SKM-1 (cell line): ENCODE data around the gene MAGEA2B.
"Not testable (repeated sequence)": the region's sequence is repeated elsewhere in the genome, so short reads cannot be mapped to it uniquely, and the experiment has no call there.

Experiments
- DNase-seq: peaks from one replicate; lab custom pipeline; 2025; ENCODE audit not compliant: unreplicated experiment; lab: John Stamatoyannopoulos, UW

Gene MAGEA2B, protein sequence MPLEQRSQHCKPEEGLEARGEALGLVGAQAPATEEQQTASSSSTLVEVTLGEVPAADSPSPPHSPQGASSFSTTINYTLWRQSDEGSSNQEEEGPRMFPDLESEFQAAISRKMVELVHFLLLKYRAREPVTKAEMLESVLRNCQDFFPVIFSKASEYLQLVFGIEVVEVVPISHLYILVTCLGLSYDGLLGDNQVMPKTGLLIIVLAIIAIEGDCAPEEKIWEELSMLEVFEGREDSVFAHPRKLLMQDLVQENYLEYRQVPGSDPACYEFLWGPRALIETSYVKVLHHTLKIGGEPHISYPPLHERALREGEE

GRCh38 chrX:152713815-152714787 lies at the start of gene MAGEA2B:
TSS of gene MAGEA2B (plus strand) at chrX:152714628. CDS start at chrX:152717107, 2,479 bp downstream.
- DNase-seq, result not testable (repeated sequence)

DNA sequence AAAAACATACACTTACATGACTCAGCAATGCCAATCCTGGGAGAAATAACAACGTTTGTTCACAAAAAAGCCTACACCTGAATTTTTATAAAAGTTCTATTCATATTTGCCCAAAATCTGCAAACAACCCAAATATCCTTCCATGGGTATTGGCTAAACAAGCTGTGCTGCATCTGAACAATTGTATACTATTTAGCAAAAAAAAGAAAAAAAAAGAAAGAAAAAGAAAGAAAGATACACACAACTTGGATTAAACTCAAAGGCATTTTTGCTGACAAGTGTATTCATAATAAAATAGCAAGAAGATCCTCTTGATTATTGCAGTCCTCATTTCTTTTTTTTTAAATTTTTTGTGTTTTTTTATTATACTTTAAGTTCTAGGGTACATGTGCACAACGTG lies 40.3 kb upstream of the MAGEA2B start:
- DNase-seq, result no peak

GRCh38 chrX:152674652-152675051 lies 39.8 kb upstream of the MAGEA2B start:
- DNase-seq, result not testable (repeated sequence)

DNA sequence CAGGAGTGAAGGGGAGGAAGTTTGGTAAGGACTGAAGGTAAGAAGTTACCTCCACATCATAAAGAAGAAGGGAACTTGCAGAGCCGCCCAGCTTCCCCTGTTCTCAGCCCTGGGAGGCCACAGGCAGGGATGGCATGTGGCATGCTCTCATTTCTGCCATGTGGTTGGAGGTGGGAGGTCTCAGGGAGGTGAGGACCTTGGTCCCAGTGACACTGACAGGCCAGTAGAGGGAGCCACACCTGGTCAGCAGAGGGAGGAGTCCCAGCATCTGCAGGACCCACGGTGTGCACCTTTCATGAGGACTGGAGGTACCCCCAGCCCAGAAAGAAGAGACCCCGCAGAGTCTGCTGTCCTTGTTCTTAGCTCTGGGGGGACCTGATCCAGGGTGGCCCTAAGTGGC lies 33.4 kb upstream of the MAGEA2B start:
- not testable (repeated sequence) for DNase-seq

DNA sequence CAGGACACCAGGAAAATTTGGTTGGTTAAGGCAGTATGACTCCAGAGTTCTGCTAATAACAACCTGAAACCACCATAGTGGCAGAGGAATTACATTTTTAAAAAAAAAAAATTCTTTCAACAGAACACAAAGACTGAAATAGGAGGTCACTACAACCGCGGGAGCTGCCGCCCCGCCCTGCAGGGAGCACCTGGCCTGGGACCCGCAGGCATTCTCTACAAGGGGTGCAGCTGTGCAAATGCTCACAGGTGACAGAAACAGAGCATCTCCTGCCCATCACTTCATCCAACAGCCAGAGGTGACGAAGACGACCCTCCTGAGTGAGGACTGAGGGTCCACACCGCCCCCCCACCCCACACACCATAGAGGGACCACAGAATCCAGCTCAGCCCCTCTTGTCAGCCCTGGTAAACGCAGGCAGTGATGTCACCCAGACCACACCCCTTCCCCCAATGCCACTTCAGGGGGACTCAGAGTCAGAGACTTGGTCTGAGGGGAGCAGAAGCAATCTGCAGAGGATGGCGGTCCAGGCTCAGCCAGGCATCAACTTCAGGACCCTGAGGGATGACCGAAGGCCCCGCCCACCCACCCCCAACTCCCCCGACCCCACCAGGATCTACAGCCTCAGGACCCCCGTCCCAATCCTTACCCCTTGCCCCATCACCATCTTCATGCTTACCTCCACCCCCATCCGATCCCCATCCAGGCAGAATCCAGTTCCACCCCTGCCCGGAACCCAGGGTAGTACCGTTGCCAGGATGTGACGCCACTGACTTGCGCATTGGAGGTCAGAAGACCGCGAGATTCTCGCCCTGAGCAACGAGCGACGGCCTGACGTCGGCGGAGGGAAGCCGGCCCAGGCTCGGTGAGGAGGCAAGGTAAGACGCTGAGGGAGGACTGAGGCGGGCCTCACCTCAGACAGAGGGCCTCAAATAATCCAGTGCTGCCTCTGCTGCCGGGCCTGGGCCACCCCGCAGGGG lies 16.2 kb upstream of the MAGEA2B start, which contains the start of gene MAGEA3:
Gene MAGEA3, plus strand, starts transcription at position 843 of the 980 bp plus-strand sequence. CDS start 2,039 bp downstream, outside the sequence.
- not testable (repeated sequence) for DNase-seq

DNA sequence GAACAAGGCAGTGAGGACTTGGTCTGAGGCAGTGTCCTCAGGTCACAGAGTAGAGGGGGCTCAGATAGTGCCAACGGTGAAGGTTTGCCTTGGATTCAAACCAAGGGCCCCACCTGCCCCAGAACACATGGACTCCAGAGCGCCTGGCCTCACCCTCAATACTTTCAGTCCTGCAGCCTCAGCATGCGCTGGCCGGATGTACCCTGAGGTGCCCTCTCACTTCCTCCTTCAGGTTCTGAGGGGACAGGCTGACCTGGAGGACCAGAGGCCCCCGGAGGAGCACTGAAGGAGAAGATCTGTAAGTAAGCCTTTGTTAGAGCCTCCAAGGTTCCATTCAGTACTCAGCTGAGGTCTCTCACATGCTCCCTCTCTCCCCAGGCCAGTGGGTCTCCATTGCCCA lies 14.0 kb upstream of the MAGEA2B start:
- DNase-seq, result not testable (repeated sequence)

DNA sequence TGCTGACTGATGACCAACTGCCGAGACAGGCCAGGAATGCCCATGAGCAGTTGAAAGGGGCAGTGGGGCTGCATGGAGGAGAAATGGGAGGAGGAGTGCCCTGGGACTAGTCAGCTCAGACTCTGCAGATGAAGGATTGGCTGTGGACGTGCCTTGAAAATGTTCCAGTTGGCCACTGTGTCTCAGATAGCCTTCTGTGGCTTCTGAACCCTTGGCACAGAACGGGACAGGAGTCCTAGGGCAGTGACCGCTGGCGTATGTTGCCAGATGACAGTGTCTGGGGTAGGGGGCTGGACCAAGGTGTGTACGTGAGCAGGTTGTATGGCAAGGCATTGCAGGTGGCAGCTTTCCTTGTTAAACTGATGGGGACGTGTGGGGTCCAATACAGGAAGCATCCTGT lies 7.9 kb upstream of the MAGEA2B start:
- not testable (repeated sequence) for DNase-seq

DNA sequence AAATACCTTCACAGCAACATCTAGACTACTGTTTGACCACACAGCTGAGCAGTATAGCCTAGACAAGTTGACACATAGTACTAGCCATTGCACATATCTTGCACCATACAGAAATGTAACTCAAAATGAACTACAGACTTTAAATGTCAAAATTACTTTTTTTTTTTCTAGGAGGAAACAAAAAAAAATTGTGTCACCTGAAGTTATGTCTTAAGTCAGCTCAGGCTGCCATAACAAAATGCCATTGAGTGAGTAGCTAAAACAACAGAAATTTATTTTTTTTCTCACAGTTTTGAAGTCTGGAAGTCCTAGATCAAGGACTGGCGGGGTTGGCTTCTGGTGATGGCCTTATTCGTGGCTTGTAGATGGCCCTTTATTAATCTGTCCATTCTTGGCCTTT lies 5.3 kb upstream of the MAGEA2B start, which contains the start of gene CSAG2:
Gene CSAG2, minus strand, starts transcription at position 101 of the 400 bp plus-strand sequence. CDS start 161 bp downstream, outside the sequence.
- DNase-seq, result not testable (repeated sequence)

- DNase-seq, result not testable (repeated sequence)
Measured at GRCh38 chrX:152713195-152713594, 1.2 kb upstream of the MAGEA2B start.

- no peak for DNase-seq
Measured at GRCh38 chrX:152725409-152725808, 11.0 kb downstream of the MAGEA2B start.

DNA sequence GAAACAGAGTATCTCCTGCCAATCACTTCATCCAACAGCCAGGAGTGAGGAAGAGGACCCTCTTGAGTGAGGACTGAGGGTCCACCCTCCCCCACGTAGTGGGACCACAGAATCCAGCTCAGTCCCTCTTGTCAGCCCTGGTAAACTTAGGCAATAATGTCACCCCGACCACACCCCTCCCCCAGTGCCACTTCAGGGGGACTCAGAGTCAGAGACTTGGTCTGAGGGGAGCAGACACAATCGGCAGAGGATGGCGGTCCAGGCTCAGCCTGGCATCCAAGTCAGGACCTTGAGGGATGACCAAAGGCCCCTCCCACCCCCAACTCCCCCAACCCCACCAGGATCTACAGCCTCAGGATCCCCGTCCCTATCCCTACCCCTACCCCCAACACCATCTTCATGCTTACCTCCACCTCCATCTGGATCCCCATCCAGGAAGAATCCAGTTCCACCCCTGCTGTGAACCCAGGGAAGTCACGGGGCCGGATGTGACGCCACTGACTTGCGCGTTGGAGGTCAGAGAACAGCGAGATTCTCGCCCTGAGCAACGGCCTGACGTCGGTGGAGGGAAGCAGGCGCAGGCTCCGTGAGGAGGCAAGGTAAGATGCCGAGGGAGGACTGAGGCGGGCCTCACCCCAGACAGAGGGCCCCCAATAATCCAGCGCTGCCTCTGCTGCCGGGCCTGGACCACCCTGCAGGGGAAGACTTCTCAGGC lies 19.0 kb downstream of the MAGEA2B start, which contains the start of the genes CSAG1 and MAGEA12:
Gene CSAG1, minus strand, starts transcription at position 461 of the 715 bp plus-strand sequence. CDS start 1,261 bp downstream, outside the sequence.
Gene MAGEA12, plus strand, starts transcription at position 497 of the 715 bp plus-strand sequence. CDS start 2,405 bp downstream, outside the sequence.
- DNase-seq, result no peak

DNA sequence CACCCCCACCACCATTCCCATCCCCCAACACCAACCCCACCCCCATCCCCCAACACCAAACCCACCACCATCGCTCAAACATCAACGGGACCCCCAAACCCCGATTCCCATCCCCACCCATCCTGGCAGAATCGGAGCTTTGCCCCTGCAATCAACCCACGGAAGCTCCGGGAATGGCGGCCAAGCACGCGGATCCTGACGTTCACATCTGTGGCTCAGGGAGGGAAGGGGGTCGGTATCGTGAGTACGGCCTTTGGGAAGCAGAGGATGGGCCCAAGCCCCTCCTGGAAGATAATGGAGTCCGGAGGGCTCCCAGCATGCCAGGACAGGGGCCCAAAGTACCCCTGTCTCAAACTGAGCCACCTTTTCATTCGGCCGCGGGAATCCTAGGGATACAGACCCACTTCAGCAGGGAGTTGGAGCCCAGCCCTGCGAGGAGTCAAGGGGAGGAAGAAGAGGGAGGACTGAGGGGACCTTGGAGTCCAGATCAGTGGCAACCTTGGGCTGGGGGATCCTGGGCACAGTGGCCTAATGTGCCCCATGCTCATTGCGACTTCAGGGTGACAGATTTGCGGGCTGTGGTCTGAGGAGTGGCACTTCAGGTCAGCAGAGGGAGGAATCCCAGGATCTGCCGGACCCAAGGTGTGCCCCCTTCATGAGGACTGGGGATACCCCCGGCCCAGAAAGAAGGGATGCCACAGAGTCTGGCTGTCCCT lies 19.9 kb downstream of the MAGEA2B start:
- not testable (repeated sequence) for DNase-seq

DNA sequence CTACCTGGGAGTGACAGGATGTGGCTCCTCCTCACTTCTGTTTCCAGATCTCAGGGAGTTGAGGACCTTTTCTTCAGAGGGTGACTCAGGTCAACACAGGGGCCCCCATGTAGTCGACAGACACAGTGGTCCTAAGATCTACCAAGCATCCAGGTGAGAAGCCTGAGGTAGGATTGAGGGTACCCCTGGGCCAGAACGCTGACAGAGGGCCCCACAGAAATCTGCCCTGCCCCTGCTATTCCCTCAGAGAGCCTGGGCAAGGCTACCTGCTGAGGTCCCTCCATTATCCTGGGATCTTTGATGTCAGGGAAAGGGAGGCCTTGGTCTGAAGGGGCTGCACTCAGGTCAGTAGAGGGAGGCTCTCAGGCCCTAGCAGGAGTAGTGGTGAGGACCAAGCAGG lies 20.7 kb downstream of the MAGEA2B start:
- no peak for DNase-seq

DNA sequence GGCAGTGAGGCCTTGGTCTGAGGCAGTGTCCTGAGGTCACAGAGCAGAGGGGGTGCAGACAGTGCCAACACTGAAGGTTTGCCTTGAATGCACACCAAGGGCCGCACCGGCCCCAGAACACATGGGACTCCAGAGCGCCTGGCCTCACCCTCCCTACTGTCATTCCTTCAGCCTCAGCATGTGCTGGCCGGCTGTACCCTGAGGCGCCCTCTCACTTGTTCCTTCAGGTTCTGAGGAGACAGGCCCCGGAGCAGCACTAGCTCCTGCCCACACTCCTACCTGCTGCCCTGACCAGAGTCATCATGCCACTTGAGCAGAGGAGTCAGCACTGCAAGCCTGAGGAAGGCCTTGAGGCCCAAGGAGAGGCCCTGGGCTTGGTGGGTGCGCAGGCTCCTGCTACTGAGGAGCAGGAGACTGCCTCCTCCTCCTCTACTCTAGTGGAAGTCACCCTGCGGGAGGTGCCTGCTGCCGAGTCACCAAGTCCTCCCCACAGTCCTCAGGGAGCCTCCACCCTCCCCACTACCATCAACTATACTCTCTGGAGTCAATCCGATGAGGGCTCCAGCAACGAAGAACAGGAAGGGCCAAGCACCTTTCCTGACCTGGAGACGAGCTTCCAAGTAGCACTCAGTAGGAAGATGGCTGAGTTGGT lies 21.6 kb downstream of the MAGEA2B start:
- no peak for DNase-seq

GRCh38 chrX:152736528-152736927 lies 22.1 kb downstream of the MAGEA2B start:
- DNase-seq, result not testable (repeated sequence)

DNA sequence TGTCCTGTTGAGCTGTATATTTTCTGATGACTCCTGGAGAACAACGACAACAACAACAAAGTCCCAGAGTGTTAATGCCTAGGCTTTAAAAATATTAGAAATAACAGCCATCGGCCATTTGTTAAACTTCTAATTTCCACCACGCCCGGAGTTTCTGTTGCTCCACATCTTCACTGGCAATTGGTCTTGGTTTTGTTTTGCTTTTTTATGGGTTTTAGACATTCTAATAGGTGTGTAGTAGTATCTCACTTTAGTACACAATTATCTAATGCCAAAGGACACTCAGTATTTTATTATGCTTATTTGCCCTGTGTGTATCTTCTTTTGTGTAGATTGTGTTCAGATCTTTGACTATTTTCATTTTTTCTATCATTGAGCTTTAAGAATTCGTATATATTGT lies 24.1 kb downstream of the MAGEA2B start:
- DNase-seq, result no peak

GRCh38 chrX:152753686-152754650 lies 39.5 kb downstream of the MAGEA2B start, which contains the start of gene MAGEA2:
TSS of gene MAGEA2 (minus strand) at chrX:152753842. CDS start at chrX:152751363, 2,479 bp downstream.
- not testable (repeated sequence) for DNase-seq
